Uterus (tissue), 2 donors: Measurements from ENCODE around the gene TMPRSS11E.
"Not testable (repeated sequence)": the region's sequence is repeated elsewhere in the genome, so short reads cannot be mapped to it uniquely, and the experiment has no call there.

Experiments
- CTCF ChIP-seq, 4 experiments: fragments of 200-600 bp in 2 of 4; fragments of 450-650 bp in 2 of 4; sonication (generic) in 2 of 4; IDR thresholded peaks; one replicate each; pipeline ENCODE4 v1.5.1; 2016 to 2019; ENCODE audit warnings: antibody characterized with exemption in 4 of 4, mild to moderate bottlenecking in 2 of 4, moderate library complexity in 1 of 4
- POLR2A ChIP-seq, 2 donors: fragments of 450-650 bp; IDR thresholded peaks; one replicate each; pipeline ENCODE4 v1.6.1; 2016; ENCODE audit warnings: antibody characterized with exemption in 2 of 2, mild to moderate bottlenecking in 1 of 2, moderate library complexity in 1 of 2

GRCh38 chr4:68505452-68505851, 58.2 kb downstream of the TMPRSS11E start:
- not testable (repeated sequence) for TF ChIP-seq CTCF, POLR2A (IDR thresholded peaks at IDR 0.05)
